Esophagus squamous epithelium (tissue), 4 donors: ENCODE measurements around the gene NR2F6.

Experiments
- CTCF ChIP-seq, 6 experiments: fragments of 450-650 bp in 4 of 6; fragments of 200-600 bp in 2 of 6; sonication (generic) in 2 of 6; IDR thresholded peaks; one replicate each; pipeline ENCODE4 v1.5.1; 2016 to 2019; ENCODE audit warnings: antibody characterized with exemption in 6 of 6, mild to moderate bottlenecking in 4 of 6, moderate library complexity in 4 of 6
- POLR2A ChIP-seq, 4 donors: fragments of 450-650 bp; IDR thresholded peaks; one replicate each; pipeline ENCODE4 v1.6.1; 2017; ENCODE audit warnings: antibody characterized with exemption in 4 of 4, mild to moderate bottlenecking in 4 of 4, moderate library complexity in 3 of 4

- no peak for TF ChIP-seq POLR2A (IDR thresholded peaks at IDR 0.05)
- TF ChIP-seq CTCF (IDR thresholded peaks at IDR 0.05): no peak
Observed at GRCh38 chr19:17266026-17266425, 20.3 kb upstream of the NR2F6 start.
